COLO668 (cell line): ENCODE results near the gene PTMA.
"Not testable (repeated sequence)": the region's sequence is repeated elsewhere in the genome, so short reads cannot be mapped to it uniquely, and the experiment has no call there.

Source experiments
- DNase-seq: peaks from one replicate; lab custom pipeline; 2025; ENCODE audit not compliant: unreplicated experiment; lab: John Stamatoyannopoulos, UW

The PTMA gene

DNA sequence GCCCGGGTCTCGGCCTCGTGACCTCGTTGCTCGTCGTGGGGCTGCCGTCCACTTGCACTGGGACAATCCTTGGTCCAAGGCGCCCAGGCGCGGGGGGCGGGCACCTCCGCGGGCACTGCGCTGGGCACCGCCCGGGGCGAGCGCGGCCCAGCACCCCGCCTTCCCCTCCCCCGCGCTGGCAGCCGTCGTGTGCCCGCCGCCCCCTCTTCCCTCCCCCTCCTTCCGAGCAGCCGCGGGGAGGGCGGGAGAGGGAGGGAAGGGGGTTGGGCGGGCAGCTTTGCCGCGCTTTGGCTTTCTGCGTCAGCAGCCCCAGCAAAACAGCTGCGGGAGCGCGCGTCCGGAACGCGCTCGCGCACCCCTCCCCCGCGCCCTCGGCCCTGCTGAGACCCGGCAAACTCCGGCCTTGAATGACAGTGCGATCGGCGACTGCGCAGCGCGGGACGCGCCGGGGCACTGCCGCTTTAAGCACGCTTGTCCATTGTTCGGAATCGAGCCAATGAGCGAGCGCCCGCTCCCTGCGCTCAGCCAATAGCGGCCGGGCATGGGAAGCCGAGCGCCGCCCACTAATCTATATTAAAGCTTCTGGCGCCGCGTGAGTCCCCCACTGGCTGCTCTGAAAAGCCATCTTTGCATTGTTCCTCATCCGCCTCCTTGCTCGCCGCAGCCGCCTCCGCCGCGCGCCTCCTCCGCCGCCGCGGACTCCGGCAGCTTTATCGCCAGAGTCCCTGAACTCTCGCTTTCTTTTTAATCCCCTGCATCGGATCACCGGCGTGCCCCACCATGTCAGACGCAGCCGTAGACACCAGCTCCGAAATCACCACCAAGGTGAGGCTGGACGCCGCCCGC, at the start of gene PTMA:
TSS of gene PTMA (plus strand) at position 599 of the 846 bp plus-strand sequence. CDS start at position 781, 182 bp downstream.
- DNase-seq, result peak; percentile 98

DNA sequence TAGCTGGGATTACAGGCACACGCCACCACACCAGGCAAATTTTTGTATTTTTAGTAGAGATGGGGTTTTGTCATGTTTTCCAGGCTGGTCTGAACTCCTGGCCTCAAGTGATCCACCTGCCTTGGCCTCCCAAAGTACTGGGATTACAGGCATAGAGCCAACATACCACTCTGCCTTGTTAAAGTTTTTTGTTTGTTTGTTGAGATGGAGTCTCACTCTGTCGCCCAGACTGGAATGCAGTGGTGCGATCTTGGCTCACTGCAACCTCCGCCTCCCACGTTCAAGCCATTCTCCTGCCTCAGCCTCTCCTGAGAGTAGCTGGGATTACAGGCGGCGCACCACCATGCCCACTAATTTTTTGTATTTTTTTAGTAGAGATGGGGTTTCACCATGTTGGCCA, 48.3 kb upstream of the PTMA start:
- DNase-seq, result not testable (repeated sequence)

DNA sequence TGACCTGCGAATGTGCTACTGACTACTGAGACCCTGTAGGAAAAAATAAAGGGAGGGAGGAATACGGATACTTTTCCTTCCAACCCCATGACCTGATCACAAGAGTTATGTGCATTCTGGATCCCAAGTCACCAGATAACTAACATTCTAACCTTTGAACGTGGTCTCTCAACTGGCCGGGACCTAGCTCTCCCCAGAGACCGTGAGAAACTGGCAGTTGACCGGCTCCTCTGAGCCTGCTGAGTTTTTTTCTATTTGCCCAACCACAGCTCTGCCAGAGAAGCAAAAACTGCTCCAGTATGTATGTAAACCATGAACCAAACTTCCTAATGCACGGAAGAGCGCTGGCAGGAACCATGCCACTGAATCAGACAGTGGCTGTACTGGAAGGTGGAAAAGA, 47.5 kb upstream of the PTMA start:
- no peak for DNase-seq

GRCh38 chr2:231661422-231662027, 46.8 kb upstream of the PTMA start:
- no peak for DNase-seq

- peak; percentile 89 for DNase-seq
Observed at GRCh38 chr2:231662028-231662810, 46.1 kb upstream of the PTMA start.

DNA sequence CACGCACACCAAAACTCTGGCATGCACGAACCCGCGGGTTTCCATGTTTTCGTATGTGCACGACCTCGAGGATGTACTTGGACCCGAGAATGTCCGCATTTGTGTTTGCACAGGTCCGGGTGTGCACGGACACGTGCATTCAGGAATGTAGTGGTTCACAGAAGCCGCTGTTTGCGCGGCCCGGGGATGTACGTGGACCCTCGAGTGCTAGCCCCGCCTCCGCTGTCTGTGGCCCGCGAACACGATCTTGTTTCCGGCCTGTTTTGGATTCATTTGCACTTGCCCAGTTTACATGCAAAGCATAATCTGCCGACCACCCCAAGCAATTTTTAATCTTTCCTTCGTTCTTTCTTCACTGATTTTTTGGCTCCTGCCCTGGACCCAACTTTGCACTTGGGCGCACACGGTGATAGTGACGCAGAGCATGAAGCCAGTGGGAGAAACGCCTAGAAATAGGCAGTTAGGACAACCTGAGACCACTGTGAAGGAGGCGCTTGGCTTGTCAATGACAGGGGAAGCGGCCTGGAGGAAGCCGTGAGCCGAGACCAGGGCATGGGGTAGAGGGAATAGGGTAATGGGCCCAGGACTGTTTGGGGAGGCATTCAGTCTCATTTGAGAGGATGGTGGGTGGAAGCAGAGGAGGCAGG, 45.4 kb upstream of the PTMA start:
- no peak for DNase-seq

DNA sequence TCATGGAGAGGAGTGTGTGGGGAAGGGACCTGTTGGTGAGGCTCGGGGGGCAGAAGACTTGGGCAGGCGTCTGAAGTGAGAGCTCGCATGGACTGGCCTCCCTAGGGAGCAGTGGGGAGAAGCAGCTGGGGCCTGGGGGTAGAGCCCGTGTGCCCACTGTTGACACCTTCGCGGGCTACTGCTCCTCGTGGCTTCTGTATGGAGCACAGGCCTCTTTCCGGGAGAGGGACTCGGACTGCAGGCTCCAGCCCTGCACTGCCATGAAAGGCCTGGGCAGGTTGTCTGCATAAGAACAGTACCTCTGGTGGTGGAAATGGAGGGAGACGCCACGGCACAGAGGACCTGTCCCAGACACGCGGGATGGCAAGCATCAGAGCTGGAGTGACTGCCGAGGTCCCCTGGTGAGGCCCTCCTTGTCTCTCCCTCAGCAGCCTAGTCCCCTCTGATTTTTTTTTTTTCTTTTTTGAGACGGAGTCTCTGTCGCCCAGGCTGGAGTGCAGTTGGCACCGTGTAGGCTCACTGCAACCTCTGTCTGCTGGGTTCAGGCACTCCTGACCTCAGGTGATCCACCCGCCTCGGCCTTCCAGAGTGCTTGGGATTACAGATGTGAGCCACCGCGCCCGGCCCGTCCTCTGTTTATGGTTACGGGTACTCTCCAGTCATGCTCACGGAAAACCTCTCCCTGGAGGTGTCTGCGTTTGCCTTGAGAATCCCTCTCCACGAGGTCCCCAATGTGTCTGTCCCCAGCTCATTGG, 44.7 kb upstream of the PTMA start:
- no peak for DNase-seq

GRCh38 chr2:231664727-231665126, 43.6 kb upstream of the PTMA start:
- no peak for DNase-seq

GRCh38 chr2:231665245-231666170, 42.8 kb upstream of the PTMA start:
- DNase-seq, result no peak

DNA sequence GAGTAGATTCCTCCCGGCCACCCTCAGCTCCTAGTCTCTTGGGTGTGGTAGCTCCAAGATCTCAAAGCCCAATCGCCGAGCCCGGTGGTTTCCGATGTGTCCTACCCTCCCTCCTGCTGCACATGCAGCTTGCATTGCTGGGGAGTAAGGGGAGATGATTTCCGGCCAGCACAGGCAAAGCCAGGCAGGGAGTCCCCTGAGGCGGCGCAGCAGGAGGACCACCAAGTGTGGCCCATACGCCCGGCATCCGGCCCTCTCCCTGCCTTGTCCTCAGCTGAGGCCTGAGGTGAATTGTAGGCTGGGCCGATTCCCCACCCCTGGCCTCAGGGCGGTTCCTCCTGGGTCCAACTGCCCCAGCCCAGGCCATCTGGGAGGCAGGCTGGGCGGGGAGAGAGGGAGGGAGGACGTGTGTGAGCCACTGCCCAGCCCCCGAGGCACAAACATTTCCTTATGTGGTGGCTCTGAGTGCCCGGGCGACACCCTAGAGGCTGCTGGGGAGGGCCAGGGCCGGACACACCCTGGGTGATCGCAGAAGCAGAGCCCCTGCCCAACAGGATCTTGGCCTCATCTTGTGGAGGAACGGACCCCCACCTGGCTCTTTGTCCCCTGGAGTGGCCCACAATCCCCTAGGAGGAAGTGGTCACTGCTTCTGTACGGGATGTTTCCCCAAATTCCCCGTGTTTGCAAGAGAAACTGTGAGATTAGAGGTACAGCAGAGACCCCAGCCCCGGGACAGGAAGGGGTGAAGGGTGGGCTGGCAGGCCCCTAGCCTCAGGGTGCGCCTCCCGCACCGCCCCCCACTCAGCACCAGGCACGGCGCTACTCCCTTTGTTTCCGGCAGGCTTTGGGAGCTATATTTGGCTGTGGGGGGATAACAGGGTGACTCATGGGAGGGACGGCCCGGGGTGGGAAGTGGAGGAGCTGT, 41.9 kb upstream of the PTMA start:
- peak; percentile 94 for DNase-seq

GRCh38 chr2:231667096-231667427, 41.3 kb upstream of the PTMA start:
- DNase-seq, result no peak

DNA sequence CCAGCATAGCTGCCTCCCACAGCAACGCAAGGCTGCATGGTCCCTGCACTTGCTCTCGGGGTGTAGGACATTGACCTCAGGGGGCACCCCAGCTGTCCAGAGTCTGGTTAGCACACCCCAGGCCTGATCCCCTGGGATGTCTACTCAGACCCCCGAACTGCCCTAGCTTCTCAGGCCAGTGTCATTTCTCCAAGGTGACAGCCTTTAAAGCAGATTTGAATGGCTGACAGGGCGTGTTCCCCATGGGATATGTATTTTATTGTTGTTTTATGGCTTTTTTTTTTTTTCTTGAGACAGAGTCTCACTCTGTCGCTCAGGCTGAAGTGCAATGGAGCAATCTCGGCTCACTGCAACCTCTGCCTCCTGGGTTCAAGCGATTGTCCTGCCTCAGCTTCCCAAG, 40.8 kb upstream of the PTMA start:
- DNase-seq, result no peak

DNA sequence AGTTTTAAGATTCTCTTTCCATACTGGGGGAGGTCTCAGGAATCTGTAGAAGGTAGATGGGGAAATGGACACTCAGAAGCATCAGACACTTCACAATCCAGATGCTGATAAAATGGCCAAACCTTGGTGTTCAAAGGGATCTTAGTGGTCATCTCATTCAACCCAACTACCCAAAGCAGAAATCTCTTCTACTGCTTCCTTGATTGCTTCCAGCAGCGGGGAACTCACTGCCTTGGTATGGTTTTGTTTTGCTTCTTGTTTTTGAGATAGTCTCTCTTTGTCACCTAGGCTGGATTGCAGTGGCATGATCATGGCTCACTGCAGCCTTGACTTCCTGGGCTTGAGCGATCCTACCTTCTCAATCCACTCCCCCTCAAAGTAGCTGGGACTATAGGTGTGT, 39.3 kb upstream of the PTMA start:
- DNase-seq, result no peak

GRCh38 chr2:231671270-231672050, 36.9 kb upstream of the PTMA start:
- peak; percentile 68 for DNase-seq

- DNase-seq, result peak; percentile 52
Observed at GRCh38 chr2:231672617-231673347, 35.5 kb upstream of the PTMA start.

DNA sequence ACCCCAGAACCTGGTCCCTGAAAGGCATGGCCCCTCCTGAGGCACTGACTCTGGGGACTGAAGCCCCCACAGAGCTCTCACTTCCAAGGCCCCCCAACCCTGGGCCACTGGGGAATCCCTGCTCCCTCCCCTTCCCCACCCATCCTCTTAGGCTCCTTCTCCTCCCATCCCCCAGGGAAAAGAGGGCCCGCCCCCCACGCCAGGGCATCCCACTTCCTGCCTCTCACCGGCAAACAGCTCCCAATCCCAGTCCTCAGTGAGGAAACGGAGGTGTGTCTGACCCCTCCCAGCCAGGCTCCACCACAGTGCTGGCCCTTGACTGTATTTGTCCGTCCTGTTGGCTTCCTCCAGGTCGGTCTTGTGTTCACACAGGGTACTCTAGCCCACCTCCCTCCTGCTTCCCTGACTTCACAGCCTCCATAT, 35.0 kb upstream of the PTMA start:
- peak; percentile 54 for DNase-seq
